Neural progenitor cell (in vitro differentiated cells): ENCODE data around the gene CLEC7A.

Source experiments
- EZH2 ChIP-seq: fragments of 200-600 bp; sonication (generic); IDR thresholded peaks from 2 replicates; pipeline ENCODE4 v1.6.1; 2017; ENCODE audit warnings: antibody characterized with exemption, mild to moderate bottlenecking, moderate library complexity
- TF ChIP-seq, protein P1 (sequence below): fragments of 200-600 bp; sonication (generic); IDR thresholded peaks from 2 replicates; pipeline ENCODE4 v1.5.1; 2017; ENCODE audit warnings: antibody characterized with exemption, mild to moderate bottlenecking

- TF ChIP-seq, protein P1, sequence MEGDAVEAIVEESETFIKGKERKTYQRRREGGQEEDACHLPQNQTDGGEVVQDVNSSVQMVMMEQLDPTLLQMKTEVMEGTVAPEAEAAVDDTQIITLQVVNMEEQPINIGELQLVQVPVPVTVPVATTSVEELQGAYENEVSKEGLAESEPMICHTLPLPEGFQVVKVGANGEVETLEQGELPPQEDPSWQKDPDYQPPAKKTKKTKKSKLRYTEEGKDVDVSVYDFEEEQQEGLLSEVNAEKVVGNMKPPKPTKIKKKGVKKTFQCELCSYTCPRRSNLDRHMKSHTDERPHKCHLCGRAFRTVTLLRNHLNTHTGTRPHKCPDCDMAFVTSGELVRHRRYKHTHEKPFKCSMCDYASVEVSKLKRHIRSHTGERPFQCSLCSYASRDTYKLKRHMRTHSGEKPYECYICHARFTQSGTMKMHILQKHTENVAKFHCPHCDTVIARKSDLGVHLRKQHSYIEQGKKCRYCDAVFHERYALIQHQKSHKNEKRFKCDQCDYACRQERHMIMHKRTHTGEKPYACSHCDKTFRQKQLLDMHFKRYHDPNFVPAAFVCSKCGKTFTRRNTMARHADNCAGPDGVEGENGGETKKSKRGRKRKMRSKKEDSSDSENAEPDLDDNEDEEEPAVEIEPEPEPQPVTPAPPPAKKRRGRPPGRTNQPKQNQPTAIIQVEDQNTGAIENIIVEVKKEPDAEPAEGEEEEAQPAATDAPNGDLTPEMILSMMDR, result no peak
- no peak for TF ChIP-seq EZH2
These were observed 17.9 kb upstream of the CLEC7A start for GRCh38 chr12:10147714-10148403.
